Stimulated activated naive CD4-positive, alpha-beta T cell (primary cell): Measurements from ENCODE around the gene IL22RA1.

Experiments used
- DNase-seq, 6 experiments: peaks; one replicate each; lab custom pipeline; 2025; lab: John Stamatoyannopoulos, UW

The IL22RA1 gene

GRCh38 chr1:24142546-24143534, at the start of gene IL22RA1:
Gene IL22RA1, minus strand, starts transcription at chr1:24143140. Its CDS starts 58 bp downstream, at chr1:24143082.
- DNase-seq, result no peak

DNA sequence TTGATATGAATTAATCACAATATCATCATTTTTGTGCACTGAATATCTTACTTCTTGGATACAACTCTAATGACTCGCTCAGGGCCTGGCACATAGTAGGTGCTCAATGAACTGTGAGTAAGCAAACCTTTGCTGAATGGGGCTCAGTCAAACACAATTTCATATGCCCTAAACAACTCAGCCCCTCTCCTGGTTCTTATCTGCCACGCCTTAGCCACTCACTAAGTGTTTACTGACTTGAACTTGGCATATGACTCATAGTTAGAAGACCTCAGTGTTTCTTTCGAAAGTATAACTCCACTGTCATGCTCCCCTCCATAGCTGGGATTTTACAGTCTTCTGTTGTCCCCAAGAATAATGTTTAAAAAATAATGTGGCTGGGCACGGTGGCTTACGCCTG, 48.9 kb upstream of the IL22RA1 start:
- no peak for DNase-seq

GRCh38 chr1:24190983-24191461, 48.1 kb upstream of the IL22RA1 start:
- no peak for DNase-seq

DNA sequence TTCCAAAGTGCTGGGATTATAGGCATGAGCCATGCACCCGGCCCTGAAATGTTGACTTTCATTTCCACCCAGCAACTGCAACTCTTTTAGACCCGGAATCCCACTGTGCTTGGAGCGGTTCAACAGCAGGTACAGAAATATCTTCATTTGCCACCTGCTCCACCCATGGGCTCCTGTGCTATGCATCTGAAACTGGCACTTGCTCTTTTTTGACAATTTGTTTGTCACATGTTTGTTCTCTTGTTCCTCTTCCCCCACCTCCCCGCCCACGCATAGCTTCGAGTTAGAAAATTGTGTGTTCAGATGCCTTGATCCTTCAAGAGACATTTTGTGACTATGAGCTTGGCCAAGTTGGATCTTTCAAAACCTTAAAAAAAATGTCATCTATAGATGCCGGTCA, 46.6 kb upstream of the IL22RA1 start:
- no peak for DNase-seq

- peak; percentile 25 to 66 (median 48) for DNase-seq
Observed at GRCh38 chr1:24186993-24187790, 44.3 kb upstream of the IL22RA1 start, which contains the start of gene IFNLR1. Gene IFNLR1, minus strand, starts transcription at chr1:24187289. Its CDS starts 41 bp downstream, at chr1:24187248.

GRCh38 chr1:24186711-24186992, 43.7 kb upstream of the IL22RA1 start:
- no peak for DNase-seq

GRCh38 chr1:24186031-24186710, 43.2 kb upstream of the IL22RA1 start:
- no peak for DNase-seq

DNA sequence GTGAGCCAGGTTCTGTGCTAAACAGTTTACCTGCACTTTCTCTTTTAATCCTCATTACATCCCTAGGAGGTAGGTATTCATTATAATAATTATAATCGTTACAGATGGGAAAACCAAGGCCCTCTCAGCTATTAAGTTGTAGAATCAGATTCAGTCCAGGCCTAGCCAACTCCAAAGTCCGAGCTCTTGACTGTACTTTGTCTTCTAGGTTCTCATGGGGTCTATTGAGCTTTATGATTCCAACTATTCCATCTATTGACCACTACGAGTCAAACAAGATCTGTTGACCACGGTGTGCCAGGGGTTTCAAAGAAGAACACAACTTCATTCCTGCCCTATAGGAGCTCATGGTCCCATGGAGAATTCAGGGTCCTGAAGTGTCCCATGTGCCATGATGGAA, 42.1 kb upstream of the IL22RA1 start:
- no peak for DNase-seq

DNA sequence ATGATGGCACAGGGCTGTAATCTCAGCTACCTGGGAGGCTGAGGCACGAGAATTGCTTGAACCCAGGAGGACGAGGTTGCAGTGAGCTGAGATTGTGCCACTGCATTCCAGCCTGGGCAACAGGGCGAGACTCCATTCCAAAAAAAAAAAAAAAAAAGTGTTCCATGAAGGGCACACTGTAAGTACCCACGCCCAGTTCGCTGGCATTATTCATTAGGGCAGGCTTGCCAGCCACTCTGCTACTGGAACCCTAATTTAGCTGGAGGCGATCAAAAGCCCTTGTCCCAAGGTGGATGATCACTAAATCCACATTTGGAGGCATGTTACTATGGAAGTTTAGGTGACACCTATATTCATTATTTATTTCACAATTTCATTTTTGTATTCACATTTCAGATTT, 39.1 kb upstream of the IL22RA1 start:
- DNase-seq, result no peak

- DNase-seq, result no peak
Observed at GRCh38 chr1:24181619-24182018, 38.7 kb upstream of the IL22RA1 start.

- DNase-seq, result no peak
Observed at GRCh38 chr1:24180676-24181075, 37.7 kb upstream of the IL22RA1 start.

DNA sequence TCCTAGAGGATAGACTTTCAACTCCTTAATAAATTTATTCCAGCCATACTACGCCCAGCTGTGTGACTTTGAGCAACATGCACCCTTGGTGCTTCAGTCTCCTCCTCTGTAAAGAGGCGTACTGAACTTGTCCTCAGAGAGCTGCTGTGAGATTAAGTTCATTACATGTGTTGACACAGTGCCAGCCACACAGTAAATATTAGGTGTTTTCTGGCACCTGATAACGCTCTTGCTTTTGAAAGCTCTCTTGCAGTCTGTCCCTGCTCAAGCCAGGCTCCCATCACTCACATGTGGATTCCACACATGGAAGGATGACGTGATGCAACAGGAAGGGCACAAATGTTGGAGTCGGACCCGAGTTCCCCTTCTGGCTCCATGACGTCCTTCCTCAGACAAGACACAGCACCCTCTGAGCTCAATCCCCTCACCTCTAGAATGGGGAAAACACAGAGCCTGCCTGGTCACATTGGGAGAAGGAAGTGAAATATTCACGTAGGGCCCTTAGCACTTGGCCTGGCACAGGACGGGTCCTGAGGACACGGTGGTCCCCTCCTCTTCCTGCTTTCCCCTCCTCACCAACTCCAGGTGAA, 36.4 kb upstream of the IL22RA1 start:
- DNase-seq, result no peak

GRCh38 chr1:24178407-24178806, 35.5 kb upstream of the IL22RA1 start:
- no peak for DNase-seq

GRCh38 chr1:24177161-24177560, 34.2 kb upstream of the IL22RA1 start:
- DNase-seq, result no peak

GRCh38 chr1:24175033-24175755, 32.3 kb upstream of the IL22RA1 start:
- DNase-seq, result no peak

DNA sequence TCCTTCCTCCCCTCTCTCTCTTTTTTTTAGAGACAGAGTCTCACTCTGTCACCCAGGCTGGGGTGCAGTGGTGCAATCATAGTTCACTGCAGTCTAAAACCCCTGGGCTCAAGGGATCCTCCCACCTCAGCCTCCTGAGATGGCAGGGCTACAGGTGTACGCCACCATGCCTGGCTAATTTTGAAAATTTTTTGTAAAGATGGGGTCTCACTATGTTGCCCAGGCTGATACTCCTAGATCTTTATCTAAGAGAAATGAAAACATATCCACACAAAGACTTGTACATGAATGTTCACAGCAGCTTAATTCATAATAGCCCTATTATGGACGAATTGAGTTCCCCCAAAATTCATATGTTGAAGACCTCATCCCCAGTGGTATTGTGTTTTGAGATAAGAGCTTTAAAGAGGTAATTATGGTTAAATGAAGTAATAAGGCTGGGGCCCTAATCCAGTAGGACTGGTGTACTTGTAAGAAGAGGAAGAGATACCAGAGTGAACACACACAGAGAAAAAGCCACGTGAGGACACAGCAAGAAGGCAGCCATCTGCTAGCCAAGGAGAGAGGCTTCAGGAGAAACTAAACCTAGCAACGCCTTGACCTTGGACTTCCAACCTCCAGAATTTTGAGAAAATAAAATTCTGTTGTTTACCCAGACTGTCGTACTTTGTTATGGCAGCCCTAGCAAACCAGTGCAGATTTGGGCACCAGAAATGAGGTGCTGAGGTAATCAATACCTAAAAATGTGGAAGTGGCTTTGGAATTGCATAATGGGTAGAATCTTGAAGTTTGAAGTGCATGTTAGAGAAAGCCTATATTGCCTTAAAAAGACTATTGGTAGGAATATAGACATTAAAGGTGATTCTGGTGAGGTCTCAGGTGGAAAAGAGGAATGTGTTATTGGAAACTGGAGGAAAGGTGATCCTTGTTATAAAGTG, 31.0 kb upstream of the IL22RA1 start:
- no peak for DNase-seq

GRCh38 chr1:24172598-24172997, 29.7 kb upstream of the IL22RA1 start:
- DNase-seq, result no peak

DNA sequence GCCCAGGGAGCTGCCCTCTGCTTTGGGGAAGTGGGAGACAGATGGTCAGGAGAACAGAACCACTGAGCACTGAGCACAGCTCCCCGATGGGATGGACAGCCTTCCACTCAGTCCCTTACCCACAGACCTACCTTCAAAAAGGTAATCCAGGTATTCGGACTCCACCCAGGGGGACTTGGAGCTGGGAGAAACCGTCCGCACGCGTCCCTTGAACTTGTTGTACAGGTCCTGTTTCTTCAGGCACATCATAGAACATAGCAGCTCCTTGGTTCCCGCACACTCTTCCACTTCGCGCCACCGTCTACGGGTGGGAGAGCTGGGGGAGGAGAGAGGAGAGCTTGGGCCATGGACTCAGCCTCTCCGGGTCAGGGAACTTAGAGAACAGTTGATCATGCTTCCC, 26.3 kb upstream of the IL22RA1 start:
- DNase-seq, result no peak

GRCh38 chr1:24168245-24168644, 25.3 kb upstream of the IL22RA1 start:
- no peak for DNase-seq

GRCh38 chr1:24167008-24167407, 24.1 kb upstream of the IL22RA1 start:
- no peak for DNase-seq
